ENCODE data around the gene PAXIP1.

DNA sequence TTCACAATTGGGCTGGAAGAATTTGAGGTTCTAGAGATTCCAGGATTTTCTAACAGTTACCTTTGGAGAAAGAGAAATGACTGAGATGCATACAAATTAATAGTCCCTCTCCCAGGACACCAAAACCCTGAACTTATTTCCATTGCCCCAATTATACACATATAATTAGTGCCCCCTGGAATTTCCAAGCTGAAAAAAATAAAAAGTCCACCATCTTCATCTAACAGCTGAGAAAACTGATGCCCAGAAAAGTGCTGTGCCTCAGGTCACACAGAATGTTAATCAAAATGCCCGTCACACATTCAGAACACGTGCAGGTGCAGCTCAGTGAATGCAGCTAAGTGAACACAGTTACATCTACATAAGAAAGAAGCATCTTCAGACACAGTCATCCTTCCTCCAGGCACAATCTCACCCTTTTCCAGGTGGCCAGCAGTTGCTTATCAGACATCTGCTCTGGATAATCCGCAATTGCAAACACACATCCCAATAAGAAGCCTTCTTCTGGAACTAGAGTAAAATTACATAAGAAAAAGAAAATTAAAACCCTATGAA is 35.4 kb downstream of the PAXIP1 start:
- no peak for TF ChIP-seq CTCF (conservative IDR thresholded peaks at IDR 0.05)
- no peak for TF ChIP-seq EZH2 (IDR thresholded peaks at IDR 0.05; ENCODE audit: low read depth)
